HAP-1 (cell line): Measurements from ENCODE around the gene PLA2G10.
"Not testable (repeated sequence)": the region's sequence is repeated elsewhere in the genome, so short reads cannot be mapped to it uniquely, and the experiment has no call there.

Experiments used
- DNase-seq, 2 experiments: peaks; one replicate each; pipeline ENCODE4 v3.0.0-alpha.2; 2016 to 2020; ENCODE audit warnings: low spot score in 2 of 2
- H3K27me3 ChIP-seq: fragments of 250-450 bp; sonication (Bioruptor Pico); 2 replicates; pipeline ENCODE4 v1.5.1; 2020; ENCODE audit warnings: low read depth, mild to moderate bottlenecking, moderate library complexity
- H3K36me3 ChIP-seq: fragments of 250-450 bp; sonication (Bioruptor Pico); replicated peaks from 2 replicates; pipeline ENCODE4 v1.5.1; 2020; ENCODE audit warnings: mild to moderate bottlenecking
- H3K4me1 ChIP-seq: fragments of 250-450 bp; sonication (Bioruptor Pico); 2 replicates; pipeline ENCODE4 v1.5.1; 2020; ENCODE audit warnings: mild to moderate bottlenecking
- H3K4me3 ChIP-seq: fragments of 250-450 bp; sonication (Bioruptor Pico); 2 replicates; pipeline ENCODE4 v1.5.1; 2020; ENCODE audit warnings: mild to moderate bottlenecking, moderate library complexity
- H3K9me3 ChIP-seq: fragments of 250-450 bp; sonication (Bioruptor Pico); 2 replicates; pipeline ENCODE4 v1.5.1; 2020; ENCODE audit warnings: mild to moderate bottlenecking, moderate library complexity
- in situ Hi-C: fragments of 300-500 bp; cut with MboI; formaldehyde crosslinking; loops from 3 replicates; pipeline ENCODE4 v1.14.3; 2020; ENCODE audit warnings: low sequenced_read_pairs, inconsistent platforms, mixed read lengths

Gene PLA2G10

GRCh38 chr16:14694129-14694528 lies at the start of gene PLA2G10:
TSS of gene PLA2G10 (minus strand) at chr16:14694308. CDS start at chr16:14694229, 79 bp downstream.
- DNase-seq, H3K4me3 ChIP-seq, H3K36me3 ChIP-seq, H3K9me3 ChIP-seq, H3K4me1 ChIP-seq, in situ Hi-C loops, H3K27me3 ChIP-seq: not testable (repeated sequence)

- H3K27me3 ChIP-seq, H3K4me3 ChIP-seq, H3K4me1 ChIP-seq, H3K9me3 ChIP-seq, H3K36me3 ChIP-seq, in situ Hi-C loops, DNase-seq: not testable (repeated sequence)
Measured at GRCh38 chr16:14742273-14743128, 48.4 kb upstream of the PLA2G10 start, which contains the start of gene NPIPA2. TSS of gene NPIPA2 (plus strand) at chr16:14742533. CDS start at chr16:14748066, 5,533 bp downstream.

GRCh38 chr16:14741794-14742193 lies 47.7 kb upstream of the PLA2G10 start:
- H3K9me3 ChIP-seq, H3K4me1 ChIP-seq, H3K36me3 ChIP-seq, DNase-seq, H3K4me3 ChIP-seq, in situ Hi-C loops, H3K27me3 ChIP-seq: not testable (repeated sequence)

GRCh38 chr16:14740832-14741385 lies 46.8 kb upstream of the PLA2G10 start:
- H3K4me1 ChIP-seq, H3K4me3 ChIP-seq, in situ Hi-C loops, DNase-seq, H3K27me3 ChIP-seq, H3K36me3 ChIP-seq, H3K9me3 ChIP-seq: not testable (repeated sequence)

- H3K4me1 ChIP-seq, DNase-seq, H3K27me3 ChIP-seq, H3K4me3 ChIP-seq, in situ Hi-C loops, H3K36me3 ChIP-seq, H3K9me3 ChIP-seq: not testable (repeated sequence)
Measured at GRCh38 chr16:14733233-14733632, 39.1 kb upstream of the PLA2G10 start.

- H3K4me1 ChIP-seq, in situ Hi-C loops, H3K36me3 ChIP-seq, DNase-seq, H3K4me3 ChIP-seq, H3K9me3 ChIP-seq, H3K27me3 ChIP-seq: not testable (repeated sequence)
Measured at GRCh38 chr16:14703156-14704011, 9.3 kb upstream of the PLA2G10 start, which contains the start of gene NPIPA3. TSS of gene NPIPA3 (plus strand) at chr16:14703411. CDS start at chr16:14708944, 5,533 bp downstream.

GRCh38 chr16:14702672-14703071 lies 8.6 kb upstream of the PLA2G10 start:
- H3K27me3 ChIP-seq, DNase-seq, in situ Hi-C loops, H3K36me3 ChIP-seq, H3K9me3 ChIP-seq, H3K4me1 ChIP-seq, H3K4me3 ChIP-seq: not testable (repeated sequence)

- H3K4me3 ChIP-seq, H3K36me3 ChIP-seq, H3K9me3 ChIP-seq, DNase-seq, H3K4me1 ChIP-seq, H3K27me3 ChIP-seq, in situ Hi-C loops: not testable (repeated sequence)
Measured at GRCh38 chr16:14701859-14702258, 7.8 kb upstream of the PLA2G10 start.

- in situ Hi-C loops, DNase-seq, H3K27me3 ChIP-seq, H3K4me3 ChIP-seq, H3K4me1 ChIP-seq, H3K36me3 ChIP-seq, H3K9me3 ChIP-seq: not testable (repeated sequence)
Measured at GRCh38 chr16:14685870-14686793, 8.0 kb downstream of the PLA2G10 start.

- H3K27me3 ChIP-seq: no peaks in the 10 kb centered on the region
- H3K4me1 ChIP-seq: no peaks in the 10 kb centered on the region
- H3K36me3 ChIP-seq: no peaks in the 10 kb centered on the region
- H3K4me3 ChIP-seq: no peak overlapping the region
- DNase-seq: no peak
- no peaks in the 10 kb centered on the region for H3K9me3 ChIP-seq
- in situ Hi-C loops: no loop called here
Measured at GRCh38 chr16:14682121-14682520, 12.0 kb downstream of the PLA2G10 start.

GRCh38 chr16:14681115-14681514 lies 13.0 kb downstream of the PLA2G10 start:
- H3K27me3 ChIP-seq: no peaks in the 10 kb centered on the region
- in situ Hi-C loops: no loop called here
- DNase-seq: no peak

GRCh38 chr16:14680396-14680795 lies 13.7 kb downstream of the PLA2G10 start:
- DNase-seq, H3K9me3 ChIP-seq, H3K4me3 ChIP-seq, H3K27me3 ChIP-seq, H3K36me3 ChIP-seq, in situ Hi-C loops, H3K4me1 ChIP-seq: not testable (repeated sequence)

More at GRCh38 chr16:14681115-14681514, 13.0 kb downstream of the PLA2G10 start:
- Histone ChIP-seq H3K36me3 (no peaks in the 10 kb centered on the region), H3K4me3 (no peak overlapping the region), H3K9me3 (no peaks in the 10 kb centered on the region), H3K4me1 (no peaks in the 10 kb centered on the region)
